Stimulated activated CD4-positive, alpha-beta T cell treated with anti-CD3 and anti-CD28 coated beads, TNF-alpha, amount 100 ng/mL, for 4 hours (primary cell): Measurements from ENCODE around the gene KRTAP21-2.
"Not testable (repeated sequence)": the region's sequence is repeated elsewhere in the genome, so short reads cannot be mapped to it uniquely, and the experiment has no call there.

ENCODE experiments used
- DNase-seq, 3 experiments: peaks; one replicate each; pipeline ENCODE4 v3.0.0-alpha.2; 2020; ENCODE audit warnings: low read depth in 3 of 3

The KRTAP21-2 gene

DNA sequence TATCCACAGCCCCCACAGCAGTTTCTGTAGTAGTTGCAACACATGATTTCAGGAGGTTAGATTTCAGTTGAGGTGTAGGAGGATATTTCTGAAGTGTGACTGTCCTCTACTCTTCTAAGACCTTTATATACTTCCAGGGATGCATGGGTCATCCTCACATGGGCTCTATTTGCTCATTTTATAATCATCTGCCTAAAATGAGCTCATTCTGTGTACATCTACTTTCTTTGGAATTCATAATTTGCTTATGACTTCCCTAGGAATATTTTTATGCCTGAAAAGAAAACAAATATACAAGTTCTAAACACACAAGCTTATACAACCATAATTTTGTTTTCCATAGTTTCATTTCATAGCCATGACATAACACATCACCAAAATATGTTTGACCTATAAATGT, at the start of gene KRTAP21-2:
TSS of gene KRTAP21-2 (minus strand) at position 101 of the 400 bp plus-strand sequence. CDS start at position 44, 57 bp downstream.
- no peak for DNase-seq

DNA sequence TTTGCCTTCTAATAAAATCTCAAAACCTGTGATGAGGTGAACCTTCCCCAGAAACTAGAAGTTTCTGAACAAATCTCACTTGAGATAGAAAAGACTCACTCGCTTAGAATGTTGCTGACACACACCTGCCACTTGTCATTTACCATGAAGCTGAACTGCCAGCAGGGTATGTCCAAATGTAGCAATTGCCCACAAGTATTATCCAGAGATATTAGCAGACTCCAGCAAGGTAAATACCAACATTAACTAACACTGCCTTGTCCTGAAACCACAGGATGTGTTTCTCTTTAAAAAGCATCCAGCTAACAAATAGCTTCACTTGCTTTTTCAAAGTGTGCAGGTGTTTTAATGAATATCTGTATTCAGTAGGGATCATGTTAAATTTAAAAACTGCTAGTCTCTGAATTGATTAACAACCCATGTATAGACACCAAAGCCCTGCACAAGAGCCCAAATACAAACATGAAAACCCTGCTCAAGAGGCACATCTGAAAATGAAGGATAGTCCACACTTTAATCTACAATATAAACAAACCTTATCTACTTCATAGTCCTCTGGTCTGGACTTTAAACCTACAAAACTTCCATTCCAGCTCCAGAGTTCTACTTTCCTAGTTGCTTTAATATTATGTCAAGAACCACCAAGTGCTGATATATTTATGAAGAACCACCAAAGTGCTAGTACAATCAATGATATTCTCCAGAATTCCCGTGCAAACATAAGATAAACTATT, 46.7 kb upstream of the KRTAP21-2 start:
- no peak for DNase-seq

DNA sequence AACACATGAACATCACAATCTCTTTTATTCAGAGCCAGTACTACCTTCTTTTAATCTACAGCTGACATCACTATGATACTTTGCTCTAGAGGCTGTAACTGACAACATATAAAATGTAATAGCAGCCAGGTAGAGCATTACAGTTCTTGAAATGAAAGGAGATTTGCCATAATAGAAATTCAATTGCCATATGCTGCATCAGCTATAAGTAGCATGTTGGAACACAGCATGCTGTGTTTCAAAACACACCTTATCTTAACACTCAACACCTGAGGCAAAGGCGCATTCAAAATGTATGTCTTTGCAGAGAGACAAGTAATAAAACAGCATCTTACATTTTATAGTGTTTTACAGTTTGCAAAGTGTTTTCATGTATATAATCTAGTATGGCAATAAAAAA, 32.2 kb upstream of the KRTAP21-2 start:
- no peak for DNase-seq

DNA sequence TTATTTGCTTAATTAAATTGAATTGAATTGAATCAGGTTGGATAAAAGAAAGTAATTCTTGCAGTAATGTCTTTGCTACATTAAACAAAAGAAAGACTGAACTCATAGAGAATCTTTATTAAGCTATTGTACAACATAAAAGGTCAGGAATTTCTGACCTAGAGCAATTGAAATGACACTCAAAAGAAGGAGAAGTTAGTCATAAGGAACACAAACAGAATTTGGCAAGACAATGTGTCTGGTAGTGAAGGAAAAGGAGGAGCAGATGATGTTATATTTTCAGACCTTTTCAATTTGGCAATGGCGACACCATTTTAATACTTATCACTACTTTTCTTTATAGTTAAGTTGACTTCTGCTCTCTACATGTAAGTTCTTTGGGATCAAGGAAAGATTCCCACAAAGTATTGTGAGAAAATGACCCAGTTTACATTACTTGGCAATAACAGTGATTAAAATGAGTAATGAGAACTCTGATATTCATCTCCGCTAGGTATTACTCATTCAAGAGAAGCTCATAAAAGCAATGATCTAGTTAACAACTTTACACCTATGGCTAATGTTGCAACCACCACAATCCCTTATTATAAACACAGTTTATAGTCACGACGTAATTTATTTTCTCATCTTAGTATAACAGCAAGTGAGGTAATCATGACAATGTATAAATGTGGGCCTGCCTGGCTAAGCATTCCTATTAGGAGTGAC, 22.8 kb upstream of the KRTAP21-2 start:
- DNase-seq = no peak

DNA sequence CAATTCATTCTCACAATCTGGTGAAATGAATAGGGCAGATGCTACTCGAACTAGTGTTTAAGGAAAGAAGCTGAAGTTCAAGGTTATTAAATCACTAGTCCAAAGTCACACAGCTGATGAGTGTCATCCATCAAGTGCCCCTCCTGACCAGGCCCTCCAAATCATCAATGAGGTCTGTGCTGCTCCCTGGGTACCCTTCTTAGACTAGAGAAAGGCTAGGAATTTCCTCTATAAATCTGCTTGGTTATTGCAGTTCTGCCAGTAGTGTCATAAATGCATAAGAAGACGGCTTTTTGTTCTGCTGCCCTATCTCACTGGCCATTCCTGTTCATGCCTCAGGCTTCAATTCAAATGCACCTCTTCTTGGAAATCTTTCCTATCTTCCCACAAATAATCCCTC, 13.7 kb upstream of the KRTAP21-2 start:
- no peak for DNase-seq

DNA sequence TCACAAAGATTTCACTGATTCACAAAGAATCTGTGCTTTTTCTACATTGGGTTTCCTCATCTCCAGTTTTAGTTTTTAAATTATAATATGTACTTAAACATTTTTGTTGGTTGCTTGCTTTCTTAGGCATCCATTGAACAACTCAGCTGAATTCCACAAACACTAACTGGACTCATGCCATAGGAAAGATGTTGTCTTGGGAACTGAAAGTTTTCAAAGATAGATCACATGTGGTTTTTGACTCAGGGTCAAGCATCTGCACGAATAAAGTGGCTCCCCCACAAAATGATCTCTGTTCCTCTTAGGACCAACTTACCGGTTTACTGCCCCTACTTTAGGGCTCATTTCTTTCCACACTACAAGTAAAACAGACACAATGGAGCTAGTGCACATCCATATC, 11.2 kb upstream of the KRTAP21-2 start:
- DNase-seq = no peak

DNA sequence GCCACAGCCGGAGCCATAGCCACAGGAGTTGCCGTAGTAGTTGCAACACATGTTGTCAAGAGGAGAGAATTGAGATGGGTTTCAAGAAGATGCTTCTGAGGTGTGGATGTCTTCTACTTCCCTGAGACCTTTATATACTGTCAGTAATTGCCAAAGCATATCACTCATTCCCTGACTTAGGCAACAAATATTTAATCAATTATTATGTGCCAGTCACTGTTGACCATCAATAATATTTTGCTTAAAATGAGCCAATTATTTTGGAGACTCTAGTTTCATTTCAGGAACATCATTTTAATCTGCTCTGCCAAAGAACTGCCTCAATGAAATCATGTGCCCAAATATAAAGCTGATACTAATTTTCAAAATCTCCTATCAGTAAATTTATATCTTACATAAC, 8.3 kb upstream of the KRTAP21-2 start, which contains the start of gene KRTAP21-1:
TSS of gene KRTAP21-1 (minus strand) at position 101 of the 400 bp plus-strand sequence. CDS start at position 51, 50 bp downstream.
- not testable (repeated sequence) for DNase-seq

DNA sequence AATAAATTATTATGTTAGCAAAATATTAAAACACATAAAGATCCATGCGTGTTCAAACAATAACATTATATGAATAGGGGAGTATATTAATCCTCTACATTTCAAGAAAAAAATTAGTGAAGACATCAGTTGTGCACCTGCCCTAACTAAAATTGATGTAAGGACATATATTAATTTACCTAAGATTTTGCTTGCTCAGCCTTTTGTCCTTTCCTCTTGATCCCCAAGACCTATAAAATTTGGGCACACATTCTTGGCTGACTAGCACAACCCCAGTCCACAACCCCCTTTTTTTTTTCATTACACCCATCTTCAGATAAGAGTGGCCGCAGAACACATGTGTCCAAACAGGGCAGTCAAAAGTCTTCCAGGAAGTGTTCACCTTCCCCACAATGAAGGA, 6.6 kb downstream of the KRTAP21-2 start:
- DNase-seq = no peak

DNA sequence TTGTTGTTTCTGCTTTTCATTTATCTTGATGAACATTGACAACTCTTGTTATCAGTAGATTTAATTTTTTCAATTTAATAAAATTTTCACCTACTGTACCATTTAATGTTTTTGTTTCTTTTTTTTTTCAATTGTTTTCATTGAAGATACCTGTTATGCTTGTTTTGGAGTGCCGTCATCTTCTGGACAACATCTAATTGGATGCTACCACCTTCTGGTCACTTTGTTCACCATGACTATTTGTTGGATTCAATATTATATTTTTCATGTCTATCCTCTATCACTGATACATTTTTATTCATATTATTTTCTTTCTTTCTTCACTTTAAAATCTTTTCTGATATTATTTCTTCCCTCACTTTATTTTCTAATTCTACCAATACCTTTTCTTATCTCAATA, 14.0 kb downstream of the KRTAP21-2 start:
- no peak for DNase-seq

DNA sequence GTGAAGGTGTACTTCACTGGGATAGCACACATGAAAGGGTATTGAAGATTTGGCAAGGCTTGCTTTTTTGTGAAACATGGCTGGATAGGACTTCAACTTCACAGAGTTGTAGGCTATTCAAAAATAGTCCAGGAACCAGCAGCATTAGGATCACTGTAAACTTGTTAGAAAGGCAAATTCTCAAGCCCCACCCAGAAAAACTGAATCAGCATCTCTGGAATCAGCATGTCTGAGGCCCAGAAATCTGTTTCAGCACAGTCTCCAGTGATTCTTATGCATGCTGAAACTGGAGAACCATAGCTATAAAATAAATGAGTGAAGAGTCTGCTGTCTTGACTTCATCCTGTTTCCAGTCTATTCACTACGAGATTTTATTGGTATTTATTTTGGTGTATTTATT, 20.3 kb downstream of the KRTAP21-2 start:
- no peak for DNase-seq

DNA sequence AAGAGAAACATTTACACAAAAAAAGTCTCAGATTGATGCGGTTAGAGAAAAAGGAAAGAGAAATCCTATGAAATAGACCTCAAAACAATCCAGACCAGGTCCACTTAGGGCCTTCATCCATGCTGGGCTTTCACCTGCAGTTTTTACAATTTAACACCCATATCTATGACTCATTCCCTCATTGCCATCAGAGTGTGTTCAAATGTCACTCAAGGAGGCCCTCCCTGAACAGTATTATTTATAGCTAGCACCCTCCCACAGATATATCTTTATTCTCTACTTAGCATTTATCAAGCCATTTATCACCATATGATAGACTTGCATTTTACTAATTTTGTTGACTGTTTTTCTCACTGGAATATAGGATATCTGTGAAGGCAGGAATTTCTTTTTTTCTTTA, 27.7 kb downstream of the KRTAP21-2 start:
- DNase-seq = no peak

DNA sequence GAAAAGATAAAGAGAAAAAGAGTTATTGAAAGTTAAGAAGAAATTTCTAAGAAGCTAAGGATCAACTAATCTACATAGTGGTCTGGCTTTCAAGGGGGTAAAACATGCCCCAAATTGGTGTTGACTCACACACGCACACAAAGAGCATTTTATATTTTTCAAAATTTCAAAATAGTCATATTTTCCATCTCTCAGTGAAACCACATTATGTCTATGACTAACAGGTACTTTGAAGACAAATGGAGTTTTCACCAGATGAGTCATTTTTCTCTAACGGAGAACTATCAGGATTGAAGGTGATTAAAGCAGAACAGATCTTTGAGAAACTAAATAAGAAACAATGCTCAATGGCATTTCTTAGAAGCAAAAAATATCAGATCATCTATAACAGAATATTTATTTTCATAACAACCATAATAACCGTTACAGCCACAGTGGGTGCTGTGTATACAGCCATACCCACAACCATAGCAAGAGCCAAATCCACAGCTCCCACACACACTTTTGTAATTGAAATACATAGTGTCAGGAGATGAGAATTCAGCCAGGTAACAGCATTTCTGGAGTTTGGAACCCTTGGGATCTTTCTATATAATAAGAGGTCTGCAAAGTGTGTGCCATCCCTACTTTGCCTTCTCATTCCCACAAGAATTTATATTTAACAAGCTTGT, 28.7 kb downstream of the KRTAP21-2 start, which contains the start of gene KRTAP21-3:
TSS of gene KRTAP21-3 (minus strand) at position 539 of the 671 bp plus-strand sequence. CDS start at position 521, 18 bp downstream.
- DNase-seq = no peak

DNA sequence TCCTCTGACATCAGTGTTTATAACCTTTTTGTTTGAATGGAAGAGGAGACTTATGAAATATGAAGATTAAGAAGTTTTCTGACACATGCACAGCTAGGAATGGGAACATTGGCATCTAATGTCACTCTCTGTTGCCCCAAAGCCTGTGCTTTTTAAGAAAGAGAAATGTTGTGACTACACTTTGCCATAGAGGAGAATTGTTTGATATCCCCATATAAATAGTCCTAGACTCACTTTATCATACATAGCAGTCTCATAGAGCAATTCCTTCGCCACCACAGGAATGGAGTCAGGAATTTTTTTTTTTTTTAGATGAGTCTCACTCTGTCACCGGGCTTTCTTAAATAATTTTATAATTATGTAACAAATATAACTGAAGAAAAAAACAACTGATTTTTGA, 30.0 kb downstream of the KRTAP21-2 start:
- no peak for DNase-seq

DNA sequence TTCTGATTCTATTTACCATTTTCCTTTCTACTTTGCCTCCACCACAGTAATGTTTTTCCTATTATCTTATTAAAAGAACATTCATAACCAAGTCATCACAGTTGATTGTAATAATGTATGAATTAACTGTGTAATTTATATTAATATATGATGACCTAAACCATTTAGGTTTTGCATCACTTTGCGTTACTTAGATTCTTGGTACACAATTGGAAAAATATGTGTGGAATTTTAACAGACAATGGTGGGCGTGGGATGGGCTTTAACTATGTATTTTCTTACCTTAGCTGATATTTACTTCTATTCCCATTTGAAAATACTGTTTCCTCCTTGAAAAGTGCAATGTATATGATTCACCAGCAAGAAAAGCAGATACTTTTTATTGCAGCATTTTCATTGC, 32.1 kb downstream of the KRTAP21-2 start:
- DNase-seq = no peak

DNA sequence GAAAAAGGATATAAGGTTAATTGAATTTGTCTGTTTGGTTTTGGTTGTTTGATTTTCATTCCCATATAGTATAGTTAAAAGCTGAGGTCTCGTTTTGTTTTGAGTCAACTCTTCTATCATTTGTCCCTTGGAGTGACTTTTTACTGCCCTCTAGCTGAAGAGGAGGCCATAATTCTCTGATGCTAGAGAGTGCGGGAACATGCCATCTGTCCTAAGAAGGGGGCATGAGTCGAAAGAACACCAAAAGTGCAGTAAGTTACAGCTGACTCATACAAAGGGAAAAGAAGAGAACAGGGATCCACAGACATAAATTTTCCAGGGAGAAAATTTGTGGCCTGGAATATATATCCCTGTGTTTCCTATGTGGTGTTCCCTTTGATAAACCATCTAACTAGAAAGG, 32.6 kb downstream of the KRTAP21-2 start:
- no peak for DNase-seq

DNA sequence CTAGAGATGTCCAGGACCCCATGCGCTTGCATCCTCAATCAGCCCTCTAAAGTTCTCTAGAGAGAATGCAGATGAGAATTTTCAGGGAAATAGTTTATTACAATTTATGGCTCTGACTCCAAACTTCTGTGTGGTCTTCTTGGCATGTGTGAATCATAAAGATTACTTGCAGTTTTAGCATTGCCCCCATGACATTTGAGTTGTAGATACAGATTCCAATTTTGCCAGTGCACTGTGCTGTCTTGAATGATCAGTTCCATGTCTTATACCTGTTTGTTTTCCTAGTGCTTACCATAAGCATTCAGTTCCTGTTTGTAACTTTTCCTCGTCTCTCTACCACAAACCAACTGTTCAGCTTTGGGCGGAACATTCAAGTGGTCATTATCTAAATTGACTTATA, 33.3 kb downstream of the KRTAP21-2 start:
- no peak for DNase-seq

DNA sequence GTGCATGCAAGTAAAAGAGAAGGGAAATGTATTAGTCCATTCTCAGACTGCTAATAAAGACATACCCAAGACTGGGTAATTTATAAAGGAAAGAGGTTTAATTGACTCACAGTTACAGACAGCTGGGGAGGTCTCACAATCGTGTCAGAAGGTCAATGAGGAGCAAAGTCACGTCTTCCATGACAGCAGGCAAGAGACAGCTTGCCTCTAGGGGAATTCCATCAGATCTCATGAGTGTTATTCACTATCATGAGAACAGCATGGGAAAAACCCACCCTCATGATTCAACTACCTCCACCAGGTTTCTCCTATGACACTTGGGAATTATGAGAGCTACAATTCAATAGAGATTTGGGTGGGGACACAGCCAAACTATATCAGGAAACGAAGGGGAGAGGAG, 36.6 kb downstream of the KRTAP21-2 start:
- no peak for DNase-seq

DNA sequence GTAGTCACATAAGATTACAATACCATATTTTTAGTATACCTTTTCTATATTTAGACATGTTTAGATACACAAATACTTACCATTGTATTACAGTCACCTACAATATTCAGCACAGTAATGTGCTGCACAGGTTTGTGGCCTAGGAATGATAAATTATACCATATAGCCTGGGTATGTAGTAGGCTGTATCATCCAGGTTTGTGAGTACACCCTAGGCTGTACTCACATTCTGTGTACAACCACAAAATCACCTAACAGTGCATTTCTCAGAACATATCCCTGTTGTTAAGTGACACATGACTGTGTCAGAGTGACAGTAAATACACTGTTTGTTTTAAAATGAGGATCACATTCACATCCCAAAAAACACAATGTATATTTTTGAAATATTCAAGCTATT, 39.6 kb downstream of the KRTAP21-2 start:
- no peak for DNase-seq
